Keratinocyte (primary cell): ENCODE results near the gene SEPTIN6.

Experiments
- EZH2 ChIP-seq: IDR thresholded peaks from one replicate; pipeline ENCODE4 v1.6.1; 2012; ENCODE audit warnings: inconsistent platforms, mild to moderate bottlenecking, low read length, moderate library complexity
- TF ChIP-seq, protein P1 (sequence below), 3 experiments: IDR thresholded peaks in 1 of 3; conservative IDR thresholded peaks in 1 of 3; optimal IDR thresholded peaks in 1 of 3; 2 replicates in 2 of 3; 3 replicates in 1 of 3; pipeline versions ENCODE3 to v1.5.1; 2011; ENCODE audit warnings: low read length in 3 of 3, mild to moderate bottlenecking in 3 of 3, moderate library complexity in 2 of 3, control low read depth in 1 of 3, inconsistent platforms in 1 of 3; ENCODE audit not compliant: insufficient read depth in 2 of 3; ENCODE audit errors: extremely low read depth in 1 of 3

GRCh38 chrX:119734897-119735339 is 42.0 kb upstream of the SEPTIN6 start:
- TF ChIP-seq, protein P1, sequence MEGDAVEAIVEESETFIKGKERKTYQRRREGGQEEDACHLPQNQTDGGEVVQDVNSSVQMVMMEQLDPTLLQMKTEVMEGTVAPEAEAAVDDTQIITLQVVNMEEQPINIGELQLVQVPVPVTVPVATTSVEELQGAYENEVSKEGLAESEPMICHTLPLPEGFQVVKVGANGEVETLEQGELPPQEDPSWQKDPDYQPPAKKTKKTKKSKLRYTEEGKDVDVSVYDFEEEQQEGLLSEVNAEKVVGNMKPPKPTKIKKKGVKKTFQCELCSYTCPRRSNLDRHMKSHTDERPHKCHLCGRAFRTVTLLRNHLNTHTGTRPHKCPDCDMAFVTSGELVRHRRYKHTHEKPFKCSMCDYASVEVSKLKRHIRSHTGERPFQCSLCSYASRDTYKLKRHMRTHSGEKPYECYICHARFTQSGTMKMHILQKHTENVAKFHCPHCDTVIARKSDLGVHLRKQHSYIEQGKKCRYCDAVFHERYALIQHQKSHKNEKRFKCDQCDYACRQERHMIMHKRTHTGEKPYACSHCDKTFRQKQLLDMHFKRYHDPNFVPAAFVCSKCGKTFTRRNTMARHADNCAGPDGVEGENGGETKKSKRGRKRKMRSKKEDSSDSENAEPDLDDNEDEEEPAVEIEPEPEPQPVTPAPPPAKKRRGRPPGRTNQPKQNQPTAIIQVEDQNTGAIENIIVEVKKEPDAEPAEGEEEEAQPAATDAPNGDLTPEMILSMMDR (optimal IDR thresholded peaks at IDR 0.05 in 1 of 3, IDR thresholded peaks at IDR 0.05 in 1 of 3, conservative IDR thresholded peaks at IDR 0.05 in 1 of 3; ENCODE audit: extremely low read depth in 1 of 3, insufficient read depth in 2 of 3, low read length in 3 of 3) = no peak
- no peak for TF ChIP-seq EZH2
